HCT116 (cell line): ENCODE data around the gene SLC4A7. TPM values are rescaled to one million over a fixed set of nuclear protein-coding genes. Genes with fewer than 3 reads are reported as not detected.

Experiments
- ATAC-seq: fragments of 200-7000 bp; cut with Tn5 transposase; 2 replicates; pipeline ENCODE4 v1.9.1; 2020; ENCODE audit warnings: mild to moderate bottlenecking, moderate library complexity
- BruUV-seq: library from RNA; stranded (reverse); fragments of 400-500 nt; replicated peaks from 2 replicates; lab custom pipeline; 2021; lab: Mats Ljungman, UMichigan
- CTCF ChIA-PET: fragments of 300-600 bp; sonication (Branson Sonifier 250); formaldehyde crosslinking; loops from one replicate; lab custom pipeline; 2021; ENCODE audit warnings: antibody characterized with exemption; lab: Charles Lee
- POLR2A ChIA-PET: fragments of 300-600, 350-600 bp; sonication (Branson Sonifier 250); formaldehyde crosslinking; loops from one replicate; lab custom pipeline; 2021; ENCODE audit warnings: antibody characterized with exemption; lab: Charles Lee
- RAD21 ChIA-PET, 2 experiments: fragments of 300-600 bp; sonication (Branson Sonifier 250); formaldehyde crosslinking; loops; one replicate each; lab custom pipeline; 2023; ENCODE audit warnings: low total read pairs in 2 of 2; ENCODE audit not compliant: uncharacterized antibody in 2 of 2, unreplicated experiment in 2 of 2, low non-redundant PET in 1 of 2; lab: Charles Lee
- DNase-seq: peaks from one replicate; pipeline ENCODE4 v3.0.0-alpha.2; 2010; ENCODE audit warnings: low read depth, low spot score
- H2AFZ ChIP-seq: fragments of 200-600 bp; shearing (Covaris generic), sonication (generic); 2 replicates; pipeline ENCODE4 v1.6.1; 2017; ENCODE audit warnings: low read depth, mixed run types, mixed read lengths, antibody characterized with exemption, low read length; ENCODE audit not compliant: poor library complexity, severe bottlenecking
- H3K27ac ChIP-seq: 2 replicates; pipeline ENCODE4 v1.5.1; 2012; ENCODE audit warnings: low read depth, low read length
- H3K27me3 ChIP-seq: fragments of 200-600 bp; sonication (generic); 2 replicates; pipeline ENCODE4 v1.6.1; 2016; ENCODE audit warnings: mixed run types, low read length, mixed read lengths; ENCODE audit not compliant: insufficient read depth
- H3K36me3 ChIP-seq, 2 experiments: fragments of 200-500 bp in 1 of 2; fragments of 200-600 bp in 1 of 2; sonication (Bioruptor generic) in 1 of 2; sonication (generic) in 1 of 2; 2 replicates each; pipeline versions ENCODE4 v1.5.1 to v1.6.1; 2014 to 2016; ENCODE audit warnings: low read length in 2 of 2, inconsistent platforms in 1 of 2, mixed read lengths in 1 of 2, mixed run types in 1 of 2; ENCODE audit not compliant: insufficient read depth in 2 of 2, control insufficient read depth in 1 of 2
- H3K4me1 ChIP-seq, 2 experiments: fragments of 200-600 bp in 1 of 2; sonication (generic) in 1 of 2; 2 replicates each; pipeline versions ENCODE4 v1.5.1 to v1.6.1; 2012 to 2017; ENCODE audit warnings: low read length in 2 of 2, inconsistent platforms in 1 of 2, mild to moderate bottlenecking in 1 of 2, mixed read lengths in 1 of 2, mixed run types in 1 of 2, moderate library complexity in 1 of 2; ENCODE audit not compliant: insufficient read depth in 2 of 2, control insufficient read depth in 1 of 2
- H3K4me2 ChIP-seq: fragments of 200-600 bp; sonication (generic); 2 replicates; pipeline ENCODE4 v1.6.1; 2017; ENCODE audit warnings: mixed run types, low read length, mixed read lengths
- H3K4me3 ChIP-seq, 2 experiments: fragments of 200-600 bp in 1 of 2; sonication (generic) in 1 of 2; replicated peaks in 1 of 2; 2 replicates each; pipeline ENCODE4 v1.5.1; 2011 to 2016; ENCODE audit warnings: low read length in 2 of 2, control low read depth in 1 of 2, low read depth in 1 of 2, mild to moderate bottlenecking in 1 of 2, mixed read lengths in 1 of 2, mixed run types in 1 of 2
- H3K79me2 ChIP-seq: fragments of 200-600 bp; sonication (generic); 2 replicates; pipeline ENCODE4 v1.6.1; 2017; ENCODE audit warnings: mild to moderate bottlenecking, mixed run types, low read length, moderate library complexity, mixed read lengths; ENCODE audit not compliant: insufficient read depth
- H3K9ac ChIP-seq: fragments of 200-600 bp; sonication (generic); 2 replicates; pipeline ENCODE4 v1.6.1; 2016; ENCODE audit warnings: low read length, mixed read lengths
- H3K9me2 ChIP-seq: fragments of 200-600 bp; sonication (generic), shearing (Covaris generic); 2 replicates; pipeline ENCODE4 v1.6.1; 2017; ENCODE audit warnings: mixed run types, mild to moderate bottlenecking, moderate library complexity; ENCODE audit not compliant: insufficient read depth
- H3K9me3 ChIP-seq, 2 experiments: fragments of 200-500 bp in 1 of 2; fragments of 200-600 bp in 1 of 2; sonication (Bioruptor generic) in 1 of 2; sonication (generic) in 1 of 2; 2 replicates each; pipeline ENCODE4 v1.6.1; 2014 to 2017; ENCODE audit warnings: low read length in 2 of 2, mixed read lengths in 2 of 2, inconsistent platforms in 1 of 2, low read depth in 1 of 2, mild to moderate bottlenecking in 1 of 2, mixed run types in 1 of 2, moderate library complexity in 1 of 2; ENCODE audit not compliant: control insufficient read depth in 1 of 2, insufficient read depth in 1 of 2
- H4K20me1 ChIP-seq: fragments of 200-600 bp; sonication (generic), shearing (Covaris generic); 2 replicates; pipeline ENCODE4 v1.6.1; 2017; ENCODE audit warnings: mixed run types, mild to moderate bottlenecking, moderate library complexity; ENCODE audit not compliant: insufficient read depth
- ATF3 ChIP-seq: IDR thresholded peaks from 2 replicates; pipeline ENCODE4 v1.6.1; 2012
- CBX3 ChIP-seq: IDR thresholded peaks from 2 replicates; pipeline ENCODE4 v1.6.1; 2012; ENCODE audit warnings: low read depth
- CEBPB ChIP-seq: IDR thresholded peaks from 2 replicates; pipeline ENCODE4 v1.6.1; 2012; ENCODE audit warnings: low read depth
- EGR1 ChIP-seq: IDR thresholded peaks from 2 replicates; pipeline ENCODE4 v1.6.1; 2012; ENCODE audit warnings: low read depth
- EZH2 ChIP-seq: fragments of 200-600 bp; sonication (generic); IDR thresholded peaks from 2 replicates; pipeline ENCODE4 v1.6.1; 2017; ENCODE audit warnings: antibody characterized with exemption, mixed run types
- EZH2phosphoT487 ChIP-seq: fragments of 200-600 bp; IDR thresholded peaks from 2 replicates; pipeline ENCODE4 v1.6.1; 2018; ENCODE audit warnings: antibody characterized with exemption, borderline replicate concordance
- FOSL1 ChIP-seq: IDR thresholded peaks from 2 replicates; pipeline ENCODE4 v1.6.1; 2012; ENCODE audit warnings: low read depth
- POLR2A ChIP-seq: IDR thresholded peaks from 2 replicates; pipeline ENCODE4 v1.7.0; 2011; ENCODE audit warnings: borderline replicate concordance; ENCODE audit not compliant: insufficient read depth, insufficient read length; ENCODE audit errors: extremely low read depth
- POLR2AphosphoS5 ChIP-seq: IDR thresholded peaks from 2 replicates; pipeline ENCODE4 v1.6.1; 2011; ENCODE audit warnings: mild to moderate bottlenecking, low read depth, low read length, moderate library complexity
- REST ChIP-seq: IDR thresholded peaks from 2 replicates; pipeline ENCODE4 v1.6.1; 2012; ENCODE audit warnings: low read depth
- SIN3A ChIP-seq: IDR thresholded peaks from 2 replicates; pipeline ENCODE4 v1.6.1; 2012; ENCODE audit warnings: low read depth
- SP1 ChIP-seq: IDR thresholded peaks from 2 replicates; pipeline ENCODE4 v1.6.1; 2012; ENCODE audit warnings: low read depth
- SRF ChIP-seq: IDR thresholded peaks from 2 replicates; pipeline ENCODE4 v1.6.1; 2012; ENCODE audit warnings: low read depth
- TCF7L2 ChIP-seq: IDR thresholded peaks from 2 replicates; pipeline ENCODE4 v1.7.0; 2011; ENCODE audit warnings: borderline replicate concordance, inconsistent platforms; ENCODE audit not compliant: insufficient read depth, insufficient read length; ENCODE audit errors: extremely low read depth
- YY1 ChIP-seq: IDR thresholded peaks from 2 replicates; pipeline ENCODE4 v1.6.1; 2011; ENCODE audit warnings: low read length, low read depth, moderate library complexity, mild to moderate bottlenecking; ENCODE audit not compliant: insufficient replicate concordance; ENCODE audit errors: extremely low read depth
- ZFX ChIP-seq: fragments of 450-650 bp; IDR thresholded peaks from 2 replicates; pipeline ENCODE4 v1.6.1; 2017
- ZNF274 ChIP-seq: fragments of 200-500 bp; sonication (Bioruptor generic); IDR thresholded peaks from 2 replicates; pipeline ENCODE4 v1.6.1; 2014; ENCODE audit warnings: mild to moderate bottlenecking, low read depth, low read length, inconsistent platforms
- intact Hi-C: fragments of 100-400 bp; cut with micrococcal nuclease; formaldehyde crosslinking; loops from 2 replicates; pipeline ENCODE4 v1.10.0; 2022
- total RNA-seq: library from RNA; stranded (reverse); gene quantifications from one replicate; pipeline ENCODE4 v1.2.1, GENCODE V29; 2021; ENCODE audit not compliant: unreplicated experiment

Gene SLC4A7
- total RNA-seq, 1 experiment from 2014 or later, result 37.6 TPM

- H3K4me3 ChIP-seq, result no peak overlapping the region
- no peak overlapping the region for H2AFZ ChIP-seq
- RAD21 ChIA-PET, result no interaction called here
- H3K9me3 ChIP-seq, result no peaks in the 10 kb centered on the region
- H3K9ac ChIP-seq, result no peak overlapping the region
- H3K9me2 ChIP-seq, result no peaks in the 10 kb centered on the region
- intact Hi-C loops, result no loop called here
- CTCF ChIA-PET, result no interaction called here
- no peak for TF ChIP-seq POLR2A
- no peak for TF ChIP-seq YY1
- TF ChIP-seq SIN3A, result no peak
- no peak for TF ChIP-seq CBX3
- no peak for TF ChIP-seq POLR2AphosphoS5
- no peak for TF ChIP-seq ZFX
- no peak for TF ChIP-seq SP1
- no peak for TF ChIP-seq CEBPB
- TF ChIP-seq TCF7L2, result no peak
- no peak for TF ChIP-seq EZH2phosphoT487
- no peak for TF ChIP-seq FOSL1
- TF ChIP-seq REST, result no peak
- no peak for TF ChIP-seq ZNF274
- no peak for TF ChIP-seq EGR1
- TF ChIP-seq ATF3, result no peak
- TF ChIP-seq SRF, result no peak
- TF ChIP-seq EZH2, result no peak
- H3K27me3 ChIP-seq, result no peaks in the 10 kb centered on the region
- H4K20me1 ChIP-seq, result no peaks in the 10 kb centered on the region
- no peaks in the 10 kb centered on the region for H3K4me1 ChIP-seq
- H3K36me3 ChIP-seq, result no peaks in the 10 kb centered on the region
- ATAC-seq, result no peak
- no peak for DNase-seq
- POLR2A ChIA-PET, result no interaction called here
- no TSS peak for BruUV-seq
- H3K4me2 ChIP-seq, result no peak overlapping the region
- H3K27ac ChIP-seq, result no peak overlapping the region
- H3K79me2 ChIP-seq, result no peaks in the 10 kb centered on the region
Observed at GRCh38 chr3:27345045-27345444, 139.1 kb downstream of the SLC4A7 start.
